ENCODE measurements around the gene TMIE.
"Not testable (repeated sequence)": the region's sequence is repeated elsewhere in the genome, so short reads cannot be mapped to it uniquely, and the experiment has no call there.

TMIE gene

GRCh38 chr3:46729038-46729437, 27.8 kb downstream of the TMIE start:
- DNase-seq: no peak

- no peak for DNase-seq
Observed at GRCh38 chr3:46730819-46731218, 29.6 kb downstream of the TMIE start.

GRCh38 chr3:46731795-46732194, 30.6 kb downstream of the TMIE start:
- DNase-seq: no peak

GRCh38 chr3:46733026-46733800, 32.0 kb downstream of the TMIE start:
- no peak for DNase-seq

DNA sequence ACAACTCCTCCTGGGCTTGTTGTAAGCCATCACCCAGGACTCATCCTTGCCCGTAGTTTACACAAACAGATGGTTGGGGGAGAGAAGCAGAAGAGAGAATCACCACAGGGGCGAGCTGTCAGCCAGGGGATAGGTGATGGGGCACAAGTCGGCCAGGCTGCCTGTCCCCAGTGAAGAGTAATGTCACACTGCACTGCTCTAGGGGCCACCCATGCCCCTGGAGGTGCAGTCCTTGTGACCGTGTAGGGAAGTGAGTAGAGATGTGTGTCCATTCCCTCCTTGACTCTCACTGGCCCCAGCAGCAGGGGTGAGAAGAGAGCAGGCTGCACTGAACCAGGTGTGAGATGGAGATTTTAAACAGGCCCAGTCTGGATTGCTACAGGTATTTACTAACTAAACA, 33.6 kb downstream of the TMIE start:
- DNase-seq: no peak

- no peak for DNase-seq
Observed at GRCh38 chr3:46736006-46736872, 35.0 kb downstream of the TMIE start.

DNA sequence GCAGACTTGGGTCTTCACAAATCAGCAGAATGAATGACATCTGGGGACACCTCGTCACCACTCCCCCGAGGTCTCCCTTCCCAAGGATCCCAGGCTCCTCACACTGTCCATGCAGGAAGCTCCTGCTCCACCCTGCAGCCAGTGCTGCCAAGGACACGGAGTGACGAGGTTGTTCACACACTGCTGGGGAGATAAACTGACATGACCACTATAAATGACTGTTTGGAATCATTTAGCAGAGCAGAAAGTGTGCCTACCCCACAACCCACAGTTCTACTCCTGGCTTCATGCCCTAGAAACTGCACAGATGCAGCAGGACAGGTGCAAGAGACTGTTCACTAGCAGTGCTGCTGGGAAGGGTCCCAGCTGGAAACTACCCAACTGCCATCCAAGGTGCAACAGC, 36.1 kb downstream of the TMIE start:
- DNase-seq: no peak

- DNase-seq: not testable (repeated sequence)
Observed at GRCh38 chr3:46739565-46739964, 38.4 kb downstream of the TMIE start.

GRCh38 chr3:46742992-46743585, 41.9 kb downstream of the TMIE start:
- DNase-seq: no peak

DNA sequence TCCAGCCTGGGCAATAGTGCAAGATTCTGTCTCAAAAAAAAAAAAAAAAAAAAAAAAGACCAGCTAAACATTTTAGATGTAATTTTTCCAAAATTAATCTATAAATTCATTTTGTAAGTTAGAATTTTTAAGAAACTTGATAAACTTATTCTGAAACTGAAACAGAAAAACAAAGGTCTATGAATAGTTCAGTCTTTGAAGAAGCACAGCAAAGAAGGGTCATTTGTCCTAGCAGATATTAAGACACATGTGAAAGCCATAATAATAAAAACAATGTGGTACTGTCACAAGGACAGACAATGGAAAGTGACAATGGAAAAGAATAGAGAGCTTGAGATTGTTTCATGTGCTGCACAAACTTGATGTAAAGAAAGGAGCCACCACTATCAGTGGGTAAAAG, 45.5 kb downstream of the TMIE start:
- no peak for DNase-seq

GRCh38 chr3:46748170-46748569, 47.0 kb downstream of the TMIE start:
- no peak for DNase-seq

DNA sequence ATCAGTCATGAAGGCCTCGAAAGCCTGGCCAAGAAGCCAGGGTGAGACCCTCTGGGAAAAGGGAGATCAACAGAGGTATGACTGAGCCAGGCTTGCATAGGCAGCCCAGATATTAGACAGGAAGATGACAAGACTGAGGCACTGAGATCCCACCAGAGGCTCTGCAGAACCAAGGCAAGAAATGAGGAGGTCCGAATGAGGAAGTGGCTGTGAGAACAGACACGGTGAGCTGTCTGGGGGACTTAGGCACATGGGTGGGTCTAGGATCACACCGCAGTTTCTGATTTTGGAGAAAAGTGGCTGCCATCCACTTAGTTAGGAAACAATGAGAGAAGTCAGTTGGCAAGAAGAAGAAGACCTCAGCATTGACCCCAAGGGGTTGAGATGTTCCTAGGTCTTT, 47.9 kb downstream of the TMIE start:
- no peak for DNase-seq

GRCh38 chr3:46750555-46751038, 49.4 kb downstream of the TMIE start:
- DNase-seq: no peak

GRCh38 chr3:46753127-46753526, 51.9 kb downstream of the TMIE start:
- DNase-seq: not testable (repeated sequence)

- DNase-seq: no peak
Observed at GRCh38 chr3:46755646-46756045, 54.5 kb downstream of the TMIE start.

- DNase-seq: no peak
Observed at GRCh38 chr3:46756642-46757041, 55.5 kb downstream of the TMIE start.

GRCh38 chr3:46759239-46760167, 58.3 kb downstream of the TMIE start:
- DNase-seq: no peak
